Muscle of back (tissue), 13 donors: ENCODE results near the gene A4GALT. TPM values are rescaled to one million over a fixed set of nuclear protein-coding genes. Genes with fewer than 3 reads are reported as not detected.
"Not testable (repeated sequence)": the region's sequence is repeated elsewhere in the genome, so short reads cannot be mapped to it uniquely, and the experiment has no call there.

Experiments
- DNase-seq, 3 donors: peaks; one replicate each; pipeline versions ENCODE4 v3.0.0 to v3.0.0-alpha.2; 2013
- long read RNA-seq, 9 donors: transcript quantifications; one replicate each; lab custom pipeline, GENCODE V29; 2026
- polyA plus RNA-seq, 10 donors: library from polyadenylated mRNA; unstranded; fragments of 120-200 nt; gene quantifications; one replicate each; pipeline ENCODE4 v1.2.1, GENCODE V29; 2013; ENCODE audit not compliant: insufficient read length in 10 of 10

The A4GALT gene, protein sequence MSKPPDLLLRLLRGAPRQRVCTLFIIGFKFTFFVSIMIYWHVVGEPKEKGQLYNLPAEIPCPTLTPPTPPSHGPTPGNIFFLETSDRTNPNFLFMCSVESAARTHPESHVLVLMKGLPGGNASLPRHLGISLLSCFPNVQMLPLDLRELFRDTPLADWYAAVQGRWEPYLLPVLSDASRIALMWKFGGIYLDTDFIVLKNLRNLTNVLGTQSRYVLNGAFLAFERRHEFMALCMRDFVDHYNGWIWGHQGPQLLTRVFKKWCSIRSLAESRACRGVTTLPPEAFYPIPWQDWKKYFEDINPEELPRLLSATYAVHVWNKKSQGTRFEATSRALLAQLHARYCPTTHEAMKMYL
- 10 to 100 TPM; 13.5 to 24.5 (median 20.4) TPM for polyA plus RNA-seq
- long read RNA-seq, donor 1, transcript A4GALT-206 (3 exons, 2,141 nt) = major isoform, 5 of 6 reads
- long read RNA-seq, donor 1, partial matches to known transcripts = 0 of 6 reads
- long read RNA-seq, donor 1, other reads (novel, unspliced or antisense) = 0 of 6 reads
- long read RNA-seq, donor 2, transcript A4GALT-206 (3 exons, 2,141 nt) = major isoform, 9 of 9 reads
- long read RNA-seq, donor 2, partial matches to known transcripts = 0 of 9 reads
- long read RNA-seq, donor 2, other reads (novel, unspliced or antisense) = 0 of 9 reads
- long read RNA-seq, donor 3 = 0 reads
- long read RNA-seq, donor 4, partial matches to known transcripts = 0 of 2 reads
- long read RNA-seq, donor 4, other reads (novel, unspliced or antisense) = 0 of 2 reads
- long read RNA-seq, donor 5, partial matches to known transcripts = 0 of 5 reads
- long read RNA-seq, donor 5, other reads (novel, unspliced or antisense) = 0 of 5 reads
- long read RNA-seq, donor 6, transcript A4GALT-206 (3 exons, 2,141 nt) = major isoform, 7 of 16 reads
- long read RNA-seq, donor 6, partial matches to known transcripts = 9 of 16 reads
- long read RNA-seq, donor 6, other reads (novel, unspliced or antisense) = 0 of 16 reads
- long read RNA-seq, donor 7, partial matches to known transcripts = 0 of 4 reads
- long read RNA-seq, donor 7, other reads (novel, unspliced or antisense) = 0 of 4 reads
- long read RNA-seq, donor 8, partial matches to known transcripts = 0 of 3 reads
- long read RNA-seq, donor 8, other reads (novel, unspliced or antisense) = 0 of 3 reads
- long read RNA-seq, donor 9, partial matches to known transcripts = 0 of 1 reads
- long read RNA-seq, donor 9, other reads (novel, unspliced or antisense) = 0 of 1 reads

DNA sequence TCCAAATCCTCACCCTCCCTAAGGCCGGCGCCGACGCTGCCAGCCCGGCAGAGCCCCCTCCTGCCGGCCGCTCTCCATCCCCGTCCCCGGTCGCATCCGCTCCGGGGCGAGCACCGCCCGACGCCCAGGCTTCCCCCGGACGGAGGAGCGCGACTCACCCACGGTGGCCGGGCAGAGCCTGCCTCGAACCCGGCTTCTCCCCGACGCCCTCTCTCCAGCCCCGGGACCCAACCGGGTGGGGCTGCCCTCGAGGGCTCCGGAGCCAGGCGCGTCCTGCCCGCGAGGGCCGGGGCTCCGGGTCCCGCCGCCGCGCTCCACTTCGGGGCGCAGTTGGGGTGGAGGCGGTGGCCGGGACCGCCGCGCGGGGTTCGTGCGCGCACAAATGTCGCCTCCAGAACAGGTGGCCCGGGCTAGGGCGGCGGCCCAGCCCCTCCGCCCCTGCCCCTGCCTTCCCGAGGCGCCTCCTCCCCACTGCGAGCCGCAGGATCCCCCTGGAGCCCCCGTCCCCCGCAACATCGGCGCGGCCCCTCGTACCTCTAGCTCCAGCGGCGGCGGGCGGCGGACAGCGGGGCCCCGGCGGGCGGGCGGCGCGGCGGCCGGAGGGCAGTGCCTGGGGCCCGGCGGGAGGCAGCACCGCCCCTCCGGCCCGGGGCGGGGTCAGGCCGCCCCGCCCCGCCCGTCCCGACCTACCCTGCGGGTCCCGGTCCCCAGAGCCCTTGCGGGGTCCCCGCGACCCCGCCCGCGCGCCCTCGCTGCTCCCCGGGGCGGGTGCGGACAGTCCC lies at the start of gene A4GALT:
Gene A4GALT (minus strand): TSS at position 608 of the 782 bp plus-strand sequence. CDS start 26,919 bp downstream, outside the sequence.
- peak in 1 of 3 donors; percentile 45 for DNase-seq

DNA sequence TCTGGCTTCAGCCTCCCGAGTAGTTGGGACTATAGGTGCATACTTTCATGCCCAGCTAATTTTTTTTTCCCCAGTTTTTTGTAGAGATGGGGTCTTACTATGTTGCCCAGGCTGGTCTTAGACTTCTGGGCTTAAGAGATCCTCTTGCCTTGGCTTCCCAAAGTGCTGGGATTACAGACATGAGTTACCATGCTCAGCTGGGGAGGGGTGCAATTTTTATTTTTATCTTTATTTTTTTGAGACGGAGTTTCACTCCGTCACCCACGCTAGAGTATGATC lies 49.7 kb upstream of the A4GALT start:
- no peak for DNase-seq

DNA sequence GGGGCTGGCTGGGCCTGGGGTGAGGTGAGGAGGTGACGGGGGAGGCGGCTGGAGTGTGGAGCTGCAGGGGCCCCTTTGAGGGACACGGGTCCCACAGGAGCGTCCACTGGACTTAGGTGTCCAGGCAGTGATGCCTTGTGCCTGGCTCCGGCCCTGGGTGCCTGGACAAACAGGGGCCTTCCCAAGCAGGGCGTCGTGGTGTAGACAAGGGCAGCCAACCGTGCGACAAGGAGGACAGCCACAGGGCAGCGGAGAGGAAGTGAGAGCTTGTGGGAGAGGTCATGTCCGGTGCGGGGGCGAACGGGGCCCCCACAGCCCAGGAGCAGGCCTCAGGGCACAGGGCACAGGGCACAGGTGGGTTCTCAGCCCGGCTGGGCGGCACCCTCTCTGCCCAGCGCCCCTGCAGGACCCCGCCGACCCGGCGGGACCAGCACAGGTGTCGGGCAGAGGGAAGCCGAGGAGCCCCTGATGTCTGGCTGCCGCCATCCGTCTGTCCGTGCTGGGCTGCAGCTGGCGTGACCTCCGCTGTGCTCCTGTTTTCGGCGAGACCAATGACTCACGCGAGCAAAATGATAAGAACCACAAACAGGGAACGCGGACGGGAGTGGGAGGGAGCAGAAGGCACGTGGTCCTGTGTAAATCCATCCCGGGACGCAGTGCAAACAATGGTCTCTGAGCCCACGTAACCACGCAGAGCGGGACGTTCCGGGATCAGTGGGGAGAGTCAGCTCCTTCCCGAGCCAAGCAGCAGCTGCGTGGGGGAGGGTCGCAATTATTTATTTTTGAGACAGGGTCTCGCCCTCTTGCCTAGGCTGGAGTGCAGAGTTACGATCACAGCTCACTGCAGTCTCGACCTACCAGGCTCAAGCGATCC lies 49.1 kb upstream of the A4GALT start:
- peak in 2 of 3 donors; percentile 37 to 49 for DNase-seq

DNA sequence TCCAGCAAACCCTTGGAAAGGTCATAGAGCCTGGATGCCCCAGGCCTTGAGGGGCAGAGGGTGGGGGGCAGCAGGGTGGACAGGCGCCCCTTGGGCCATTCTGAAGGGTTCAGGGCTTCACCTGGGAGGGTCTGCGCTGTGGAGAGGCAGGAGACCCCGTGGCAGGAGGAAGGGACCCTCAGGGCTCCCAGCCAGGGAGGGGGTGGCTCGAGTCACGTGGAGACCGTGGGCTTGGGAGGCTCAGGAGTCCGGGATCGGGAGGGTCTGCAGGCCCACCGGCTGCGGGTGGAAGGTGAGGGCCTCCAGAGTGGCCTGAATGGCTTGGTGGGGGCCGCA lies 48.5 kb upstream of the A4GALT start:
- no peak for DNase-seq

DNA sequence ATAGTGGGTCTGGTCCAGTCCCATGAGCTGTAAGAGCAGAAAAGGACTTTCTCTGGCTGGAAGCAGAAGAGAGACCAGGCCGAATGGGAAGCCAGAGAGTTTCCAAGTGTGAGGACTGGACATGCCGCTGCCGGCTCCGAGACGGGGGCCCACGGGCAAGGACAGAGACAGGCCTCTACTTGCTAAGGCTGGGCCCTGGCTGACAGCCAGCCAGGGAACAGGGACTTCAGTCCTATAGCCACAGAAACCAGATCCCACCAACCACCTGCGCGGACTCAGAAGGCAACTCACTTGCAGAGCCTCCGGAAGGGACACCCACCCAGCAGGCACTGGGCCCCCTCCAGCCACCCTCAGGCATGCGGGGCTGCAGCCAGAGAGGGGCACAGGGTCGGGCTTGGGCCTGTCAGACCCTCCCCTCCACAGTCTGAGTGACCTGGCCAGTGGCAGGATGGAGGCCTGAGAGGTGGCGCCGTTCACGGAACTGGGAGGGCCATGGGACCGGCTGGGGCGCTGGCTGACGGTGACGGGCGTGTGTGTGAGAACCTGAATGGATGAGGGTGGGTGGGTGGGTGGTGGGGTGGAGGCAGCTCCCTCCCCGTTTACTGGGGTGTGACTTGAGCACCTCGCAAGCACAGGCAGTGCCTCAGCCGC lies 47.8 kb upstream of the A4GALT start:
- peak in 2 of 3 donors; percentile 20 to 28 for DNase-seq

DNA sequence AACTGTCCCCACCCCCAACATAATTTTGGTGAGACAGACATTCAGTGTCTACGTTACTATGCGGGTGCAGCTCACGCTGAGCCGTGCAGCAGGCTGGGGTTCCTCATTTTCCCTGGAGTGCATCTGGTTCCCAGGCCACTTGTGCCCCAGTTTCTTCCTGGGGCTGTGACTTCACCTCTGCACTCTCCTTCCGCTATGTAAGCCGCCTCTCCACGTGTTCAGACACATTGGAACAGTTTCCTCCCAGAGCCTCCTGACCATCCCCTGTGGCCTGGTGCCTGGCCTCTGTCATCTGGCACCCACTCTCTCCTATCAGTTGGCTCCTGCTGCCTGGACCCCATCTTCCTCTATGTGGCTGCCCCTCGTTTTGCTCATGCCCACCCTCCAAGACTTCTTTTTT lies 46.2 kb upstream of the A4GALT start:
- no peak for DNase-seq

DNA sequence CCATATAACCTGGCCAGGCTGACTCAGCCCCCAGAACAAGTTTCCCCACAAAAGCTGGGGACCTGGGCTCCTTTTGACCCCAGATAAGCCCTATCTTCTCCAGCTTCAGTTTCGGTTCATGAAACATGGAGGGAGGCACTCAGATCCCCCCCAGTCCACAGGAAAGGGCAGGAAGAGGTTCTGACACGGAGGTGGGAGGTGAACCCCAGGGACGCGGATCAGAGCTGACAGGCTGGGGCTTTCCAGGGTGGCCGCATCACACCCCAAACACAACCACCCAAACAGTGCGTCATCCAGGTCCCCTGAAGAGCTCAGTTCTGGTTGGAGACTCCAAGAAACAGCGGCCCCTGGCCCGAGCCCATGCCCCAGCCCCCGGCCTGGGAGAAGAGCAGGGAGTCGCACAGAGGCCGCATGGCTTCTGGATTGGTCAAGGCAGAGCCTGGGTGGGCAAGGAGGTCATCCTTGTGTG lies 44.3 kb upstream of the A4GALT start:
- no peak for DNase-seq

DNA sequence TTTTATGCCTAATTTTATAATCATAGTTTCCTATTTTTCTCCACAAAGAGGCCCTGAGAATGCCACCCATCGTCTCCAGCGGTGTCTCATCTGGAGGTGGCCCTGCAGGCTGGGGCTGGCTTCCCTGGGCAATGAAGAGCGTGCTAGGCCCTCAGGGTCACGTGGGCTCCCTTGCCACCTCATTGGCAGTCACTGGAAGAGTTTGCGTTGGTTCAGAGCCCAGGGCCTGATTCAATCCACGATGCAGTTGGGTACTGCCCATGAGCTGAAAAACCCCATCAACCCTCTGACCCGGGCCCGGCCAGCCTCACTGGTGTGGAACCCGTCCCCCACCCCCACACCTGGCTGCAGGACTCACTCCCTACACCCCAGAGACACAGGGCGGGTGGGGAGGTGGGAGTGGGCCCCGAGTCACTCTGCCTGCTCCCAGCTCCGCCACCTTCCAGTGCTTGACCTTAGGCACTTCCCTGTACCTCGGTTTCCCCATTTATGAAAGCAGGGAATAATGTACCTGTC lies 43.4 kb upstream of the A4GALT start:
- no peak for DNase-seq

DNA sequence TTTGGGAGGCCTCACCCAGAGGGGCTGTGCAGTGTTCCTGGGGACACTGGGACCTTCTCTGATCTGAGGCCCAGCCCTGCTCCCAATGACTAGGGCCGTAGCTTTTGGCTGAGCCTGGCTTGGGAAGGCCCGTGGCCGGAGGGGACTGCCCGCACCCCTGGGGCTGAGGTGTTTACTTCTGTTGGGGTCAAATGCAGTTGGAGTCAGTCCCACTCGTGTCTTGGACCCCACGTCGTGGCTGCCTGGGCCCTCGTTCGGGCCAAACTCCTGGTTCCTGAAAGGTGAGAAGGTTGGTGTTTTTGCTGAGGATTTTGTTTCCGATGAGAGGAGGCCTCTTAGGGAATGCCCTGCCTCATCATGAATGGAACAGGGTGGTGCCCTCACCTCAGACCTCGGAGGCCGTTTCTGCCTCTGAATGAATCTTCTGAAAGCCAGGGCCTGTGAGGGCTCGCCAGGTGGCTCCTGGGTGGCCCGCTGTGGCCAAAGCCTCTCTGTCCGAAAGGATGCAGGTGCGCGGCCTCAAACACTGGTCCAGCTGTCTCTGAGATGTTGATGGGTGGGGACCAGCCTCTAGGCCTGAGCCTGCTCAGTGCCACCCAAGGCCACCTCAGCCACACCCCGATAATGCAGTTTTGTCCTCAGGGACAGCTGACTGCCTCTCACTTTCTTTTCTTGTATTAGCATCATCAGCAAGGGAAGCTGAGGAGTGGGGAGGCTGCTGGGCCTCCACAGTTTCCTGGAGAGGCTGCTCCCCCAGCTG lies 40.3 kb upstream of the A4GALT start:
- no peak for DNase-seq

DNA sequence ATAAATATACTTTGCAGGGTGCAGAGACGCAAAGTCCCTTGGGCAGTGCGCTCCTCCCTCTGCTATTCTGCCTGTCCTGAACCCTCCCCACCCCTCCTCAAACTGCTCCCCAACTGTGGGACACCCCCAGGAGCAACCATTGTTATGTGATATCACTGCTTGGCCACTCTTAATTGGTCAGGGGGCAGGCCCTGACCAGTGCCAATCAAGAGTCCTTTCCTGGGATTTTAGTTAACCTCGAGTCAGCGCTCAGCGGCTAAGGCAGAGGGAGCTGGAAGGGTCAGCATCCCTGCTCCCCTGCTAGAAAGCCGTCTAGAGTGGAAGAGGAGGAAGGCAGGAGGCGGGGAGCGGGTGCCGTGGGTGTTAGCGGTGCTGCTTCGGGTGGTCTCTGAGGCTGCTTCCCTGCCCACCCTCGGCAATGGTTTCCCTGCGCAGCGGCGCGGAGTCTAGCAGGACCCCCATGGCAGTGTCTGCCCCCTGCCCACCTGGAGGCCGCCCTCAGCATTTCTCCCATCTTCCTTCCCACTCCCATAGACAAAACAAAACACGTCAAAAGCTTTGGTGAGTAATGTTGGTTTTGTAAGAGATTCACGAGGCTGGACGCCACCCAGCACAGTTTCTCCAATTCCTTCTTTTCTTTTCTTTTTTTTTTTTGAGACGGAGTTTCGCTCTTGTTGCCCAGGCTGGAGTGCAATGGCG lies 38.4 kb upstream of the A4GALT start:
- no peak for DNase-seq

DNA sequence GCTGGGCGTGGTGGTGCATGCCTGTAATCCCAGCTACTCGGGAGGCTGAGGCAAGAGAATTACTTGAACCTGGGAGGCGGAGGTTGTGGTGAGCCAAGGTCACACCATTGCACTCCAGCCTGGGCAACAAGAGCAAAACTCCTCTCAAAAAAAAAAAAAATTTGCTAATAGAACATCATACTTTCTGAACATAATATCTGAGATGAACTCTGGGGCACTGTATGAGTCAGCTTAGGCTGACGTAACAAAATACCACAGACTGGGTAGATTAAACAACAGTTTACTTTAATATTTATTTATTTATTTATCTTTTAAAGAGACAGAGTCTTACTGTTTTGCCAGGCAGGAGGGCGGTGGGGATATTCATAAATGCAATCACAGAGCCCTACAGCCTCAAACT lies 34.9 kb upstream of the A4GALT start:
- peak in 1 of 3 donors; percentile 58 for DNase-seq

DNA sequence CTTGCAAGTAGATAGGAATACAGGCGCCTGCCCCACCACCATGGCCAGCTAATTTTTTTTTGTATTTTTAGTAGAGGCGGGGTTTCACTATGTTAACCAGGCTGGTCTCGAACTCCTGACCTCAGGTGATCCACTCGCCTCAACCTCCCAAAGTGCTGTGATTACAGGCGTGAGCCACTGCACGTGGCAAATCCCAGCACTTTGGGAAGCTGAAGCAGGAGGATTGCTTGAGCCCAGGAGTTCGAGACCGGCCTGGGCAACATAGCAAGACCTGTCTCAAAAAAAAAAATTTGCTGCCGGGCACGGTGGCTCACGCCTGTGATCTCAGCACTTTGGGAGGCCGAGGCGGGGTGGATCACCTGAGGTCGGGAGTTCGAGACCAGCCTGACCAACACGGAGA lies 34.5 kb upstream of the A4GALT start:
- DNase-seq = not testable (repeated sequence)

DNA sequence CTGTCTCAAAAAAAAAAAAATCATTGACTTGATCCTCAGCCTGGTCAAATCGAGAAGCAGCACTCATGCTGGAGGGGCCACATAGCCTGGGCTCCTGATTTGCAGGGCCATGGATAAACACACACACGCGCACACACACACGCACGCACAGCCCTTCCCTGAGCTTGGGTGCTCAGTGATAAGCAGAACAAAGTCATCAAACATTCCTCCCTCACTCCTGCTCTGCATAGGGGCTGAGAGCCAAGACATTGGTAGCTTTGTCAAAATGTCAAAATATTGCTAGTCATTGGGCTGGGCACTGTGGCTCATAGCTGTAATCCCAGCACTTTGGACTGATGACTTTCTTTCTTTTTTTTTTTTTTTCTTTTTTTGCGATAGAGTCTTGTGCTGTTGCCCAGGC lies 34.0 kb upstream of the A4GALT start:
- DNase-seq = peak in 1 of 3 donors; percentile 35

DNA sequence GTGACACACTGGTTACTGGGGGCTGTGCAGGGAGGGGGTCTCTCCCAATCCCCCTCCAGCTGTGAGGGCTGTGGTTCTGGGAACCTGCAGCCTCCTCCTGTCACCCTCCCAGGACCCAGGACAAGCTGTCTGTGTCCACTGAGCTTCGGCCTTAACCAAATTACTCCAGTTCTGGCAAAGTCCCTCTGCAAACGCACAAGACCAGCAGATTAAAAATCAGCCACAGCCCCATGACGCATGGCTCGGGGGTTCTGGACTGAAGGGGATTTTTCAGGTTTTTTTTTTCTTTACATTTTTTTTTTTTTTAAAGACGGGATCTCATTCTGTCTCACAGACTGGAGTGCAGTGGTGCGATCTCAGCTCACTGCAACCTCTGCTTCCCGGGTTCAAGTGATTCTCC lies 32.2 kb upstream of the A4GALT start:
- DNase-seq = no peak

DNA sequence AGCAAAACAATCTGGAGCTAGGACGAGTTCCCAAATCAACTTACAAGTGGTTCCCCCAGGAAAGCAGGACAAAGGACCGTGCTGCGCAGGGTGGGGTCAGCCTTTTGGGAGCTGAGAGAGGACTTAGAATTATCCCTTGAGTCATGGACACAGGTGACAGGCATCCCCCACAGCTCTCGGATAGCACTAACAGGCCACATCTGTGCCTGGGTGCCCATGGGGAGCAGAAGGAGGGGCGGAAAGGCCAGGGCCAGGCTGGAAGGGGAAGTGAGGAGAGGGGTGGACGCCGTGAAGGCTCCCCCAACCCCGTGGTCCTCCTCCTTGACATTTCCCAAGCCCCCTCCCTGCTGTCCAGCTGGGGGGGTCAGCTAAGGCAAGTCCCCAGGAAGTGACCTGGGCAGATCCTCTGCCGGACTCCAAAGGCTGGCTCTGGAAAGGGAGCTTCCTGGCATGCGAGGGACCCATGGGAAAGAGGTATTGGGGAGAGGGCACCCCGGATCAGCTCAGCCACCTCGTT lies 31.6 kb upstream of the A4GALT start:
- no peak for DNase-seq

DNA sequence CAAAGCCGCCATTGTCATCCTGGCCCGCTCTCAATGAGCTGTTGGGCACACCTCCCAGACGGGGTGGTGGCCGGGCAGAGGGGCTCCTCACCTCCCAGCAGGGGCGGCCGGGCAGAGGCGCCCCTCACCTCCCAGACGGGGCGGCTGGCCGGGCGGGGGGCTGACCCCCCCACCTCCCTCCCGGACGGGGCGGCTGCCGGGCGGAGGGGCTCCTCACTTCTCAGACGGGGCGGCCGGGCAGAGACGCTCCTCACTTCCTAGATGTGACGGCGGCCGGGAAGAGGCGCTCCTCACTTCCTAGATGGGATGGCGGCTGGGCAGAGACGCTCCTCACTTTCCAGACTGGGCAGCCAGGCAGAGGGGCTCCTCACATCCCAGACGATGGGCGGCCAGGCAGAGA lies 29.8 kb upstream of the A4GALT start:
- not testable (repeated sequence) for DNase-seq

DNA sequence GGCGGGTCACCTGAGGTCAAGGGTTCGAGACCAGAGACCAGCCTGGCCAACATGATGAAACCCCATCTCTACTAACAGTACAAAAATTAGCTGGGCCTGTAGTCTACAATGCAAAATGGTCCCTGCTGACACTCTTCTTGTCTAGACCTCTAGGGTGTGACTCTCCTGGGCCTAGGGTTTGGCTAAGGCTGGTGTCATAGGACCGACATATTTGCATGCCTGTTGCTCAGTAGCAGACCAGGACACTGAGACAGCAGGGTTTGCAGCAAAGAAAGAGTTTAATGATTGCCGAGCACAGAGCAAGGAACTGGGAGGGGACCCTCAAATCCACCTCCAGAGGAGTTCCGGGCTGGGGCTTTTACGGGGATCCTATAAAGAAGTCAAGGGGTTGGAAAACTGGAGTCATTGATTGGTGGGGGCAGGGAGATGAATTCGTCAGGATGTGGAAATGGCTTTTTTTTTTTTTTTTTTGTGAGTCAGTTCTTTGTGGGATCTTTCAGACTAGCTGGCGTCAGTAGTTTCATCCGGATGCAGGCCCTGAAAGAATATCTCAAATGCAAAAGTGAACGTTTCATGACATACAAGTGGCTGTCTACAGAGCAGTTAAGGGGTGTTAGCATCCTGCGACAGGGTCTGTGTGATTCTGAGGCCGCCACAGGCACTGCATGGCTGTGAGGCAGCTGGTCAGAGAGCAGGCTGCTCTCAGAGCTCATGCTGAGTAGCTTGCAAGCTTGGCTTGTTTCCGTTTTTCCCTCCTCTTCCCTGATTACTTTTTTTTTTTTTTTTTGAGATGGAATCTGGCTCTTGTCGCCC lies 27.2 kb upstream of the A4GALT start:
- DNase-seq = peak in 2 of 3 donors; percentile 59 to 73
